Measurements from ENCODE around the gene PSMD2.

Gene PSMD2

DNA sequence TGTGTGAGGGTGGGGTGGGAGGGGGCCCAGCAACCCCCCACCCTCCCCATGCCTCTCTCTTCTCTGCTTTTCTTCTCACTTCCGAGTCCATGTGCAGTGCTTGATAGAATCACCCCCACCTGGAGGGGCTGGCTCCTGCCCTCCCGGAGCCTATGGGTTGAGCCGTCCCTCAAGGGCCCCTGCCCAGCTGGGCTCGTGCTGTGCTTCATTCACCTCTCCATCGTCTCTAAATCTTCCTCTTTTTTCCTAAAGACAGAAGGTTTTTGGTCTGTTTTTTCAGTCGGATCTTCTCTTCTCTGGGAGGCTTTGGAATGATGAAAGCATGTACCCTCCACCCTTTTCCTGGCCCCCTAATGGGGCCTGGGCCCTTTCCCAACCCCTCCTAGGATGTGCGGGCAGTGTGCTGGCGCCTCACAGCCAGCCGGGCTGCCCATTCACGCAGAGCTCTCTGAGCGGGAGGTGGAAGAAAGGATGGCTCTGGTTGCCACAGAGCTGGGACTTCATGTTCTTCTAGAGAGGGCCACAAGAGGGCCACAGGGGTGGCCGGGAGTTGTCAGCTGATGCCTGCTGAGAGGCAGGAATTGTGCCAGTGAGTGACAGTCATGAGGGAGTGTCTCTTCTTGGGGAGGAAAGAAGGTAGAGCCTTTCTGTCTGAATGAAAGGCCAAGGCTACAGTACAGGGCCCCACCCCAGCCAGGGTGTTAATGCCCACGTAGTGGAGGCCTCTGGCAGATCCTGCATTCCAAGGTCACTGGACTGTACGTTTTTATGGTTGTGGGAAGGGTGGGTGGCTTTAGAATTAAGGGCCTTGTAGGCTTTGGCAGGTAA, 46.5 kb downstream of the PSMD2 start:
- no peak overlapping the region for H3K4me3 ChIP-seq (ENCODE audit: low read length)
- TF ChIP-seq ZNF274 (IDR thresholded peaks at IDR 0.05; ENCODE audit: low read depth, low read length): no peak

DNA sequence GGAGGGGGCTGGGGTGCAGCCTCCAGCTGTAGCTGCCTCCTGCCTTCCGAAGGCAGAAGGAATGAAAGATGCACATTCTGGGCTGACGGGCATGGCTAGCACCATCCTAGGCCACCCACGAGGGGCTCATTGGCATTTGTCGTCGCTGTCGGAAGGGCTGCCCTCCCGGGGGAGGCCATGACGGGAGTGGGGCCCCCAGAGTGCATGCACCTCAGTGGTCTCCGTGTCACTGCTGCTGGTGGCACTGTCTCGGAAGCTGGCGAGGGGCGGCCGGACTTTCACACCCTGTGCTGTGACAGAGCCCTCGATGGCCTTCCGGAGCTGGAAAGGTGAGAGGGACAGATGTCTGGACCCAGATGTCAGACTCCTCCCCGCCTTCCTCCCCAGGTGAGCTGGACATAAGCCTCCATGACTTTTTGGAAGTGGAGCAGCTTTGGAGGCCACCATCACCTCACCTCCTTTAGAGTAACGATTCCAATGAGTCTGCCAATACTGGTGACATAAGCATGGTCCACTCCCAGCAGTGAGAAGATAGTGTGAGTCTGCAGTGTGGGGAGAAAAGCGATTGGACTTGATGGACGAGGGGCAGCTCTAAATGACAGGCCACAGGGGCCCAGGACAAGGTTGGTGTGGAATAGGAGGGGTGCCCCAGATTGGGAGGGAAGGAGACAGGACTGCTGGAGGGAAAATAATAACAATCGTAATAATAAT, 47.6 kb downstream of the PSMD2 start:
- H3K4me3 ChIP-seq (ENCODE audit: low read length): no peak overlapping the region
- no peak for TF ChIP-seq ZNF274 (IDR thresholded peaks at IDR 0.05; ENCODE audit: low read depth, low read length)

DNA sequence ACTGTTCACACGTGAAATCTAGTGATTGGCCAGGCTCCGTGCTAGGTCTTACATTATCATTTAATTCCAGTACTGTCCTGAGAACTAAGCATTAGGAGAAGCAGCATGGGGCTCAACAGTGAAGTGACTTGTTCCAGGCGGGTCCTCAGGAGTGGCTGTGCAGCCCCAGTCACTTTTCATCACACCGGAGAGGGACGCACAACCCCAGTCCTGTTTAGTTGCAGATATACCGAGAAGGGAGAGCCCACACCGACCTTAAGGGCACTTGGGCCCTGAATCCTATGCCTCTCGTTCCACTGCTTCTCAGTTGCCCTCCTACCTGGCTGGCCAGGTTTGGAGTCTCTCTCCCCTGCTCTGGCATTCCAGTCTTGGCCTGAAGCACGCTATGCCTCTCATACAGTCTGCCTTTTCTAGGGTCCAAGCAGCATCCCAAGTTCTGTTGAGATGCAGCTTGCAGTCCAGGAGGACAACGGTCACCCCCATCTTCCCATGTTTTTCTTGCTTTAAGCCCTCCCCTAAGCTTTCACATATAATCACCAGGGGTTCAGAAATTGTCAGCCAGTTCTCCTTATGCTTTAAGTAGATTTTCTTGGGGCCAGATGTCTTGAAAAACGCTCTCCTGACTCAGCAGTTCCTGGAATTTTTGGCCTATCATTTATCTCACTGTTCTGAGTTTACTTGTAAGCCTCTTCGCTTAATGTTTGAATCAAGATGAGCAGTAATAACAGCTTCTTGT, 48.4 kb downstream of the PSMD2 start:
- TF ChIP-seq ZNF274 (IDR thresholded peaks at IDR 0.05; ENCODE audit: low read depth, low read length): no peak
- H3K4me3 ChIP-seq (ENCODE audit: low read length): no peak overlapping the region

DNA sequence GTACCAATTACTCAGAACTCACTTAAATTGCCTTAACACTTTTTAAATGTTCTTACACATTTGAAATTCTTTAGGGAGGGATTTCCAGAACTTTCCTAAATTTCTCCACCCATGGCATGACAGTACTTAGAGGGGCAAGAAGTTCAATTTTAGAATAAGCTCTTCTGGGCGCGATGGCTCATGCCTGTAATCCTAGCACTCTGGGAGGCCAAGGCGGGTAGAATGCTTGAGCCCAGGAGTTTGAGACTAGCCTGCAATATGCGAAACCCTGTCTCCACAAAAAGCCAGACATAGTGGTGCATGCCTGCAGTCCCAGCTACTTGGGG, 49.0 kb downstream of the PSMD2 start:
- no peak for TF ChIP-seq ZNF274 (IDR thresholded peaks at IDR 0.05; ENCODE audit: low read depth, low read length)
- H3K4me3 ChIP-seq (ENCODE audit: low read length): no peak overlapping the region

DNA sequence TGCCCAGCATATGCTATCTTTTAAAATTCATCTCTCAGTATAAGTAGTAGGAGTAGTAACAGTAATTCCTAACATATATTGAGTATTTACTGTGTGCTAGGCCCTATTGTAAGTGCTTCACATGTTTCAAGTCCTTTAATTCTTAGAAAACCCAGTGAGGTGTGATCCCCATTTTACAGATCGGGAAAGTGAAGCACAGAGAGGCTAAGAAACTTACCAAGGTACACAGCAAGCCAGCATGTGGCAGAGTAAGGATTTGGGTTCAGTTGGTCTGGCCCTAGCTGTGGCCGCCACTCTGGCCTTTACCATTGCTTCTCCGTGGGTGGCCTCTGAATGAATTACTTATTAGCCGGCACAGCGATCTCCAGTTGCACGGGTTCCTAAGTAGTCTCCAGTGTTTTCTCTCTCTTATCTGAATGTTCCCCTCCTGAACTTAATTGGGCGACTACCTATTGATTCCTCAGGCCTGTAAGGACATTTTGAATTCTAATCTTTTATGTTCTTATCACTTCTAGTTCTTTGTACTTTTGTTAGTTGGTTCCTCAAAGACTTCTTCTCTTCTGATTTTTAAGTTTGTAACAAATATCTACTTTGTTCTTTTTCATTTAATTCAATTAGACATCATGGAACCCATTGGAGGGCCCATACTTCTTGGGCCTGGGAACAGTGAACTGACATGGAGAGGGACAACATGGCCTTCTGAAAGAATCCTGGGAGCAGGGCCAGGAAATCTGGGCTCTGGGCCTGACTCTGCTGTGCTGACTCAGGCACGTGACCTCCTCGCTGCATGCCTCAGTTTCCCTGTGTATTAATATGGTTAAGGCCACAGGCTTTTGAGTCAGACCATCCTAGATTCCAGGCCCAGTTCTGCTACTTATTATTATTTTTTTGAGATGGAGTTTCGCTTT, 50.8 kb downstream of the PSMD2 start:
- TF ChIP-seq ZNF274 (IDR thresholded peaks at IDR 0.05; ENCODE audit: low read depth, low read length): no peak
- no peak overlapping the region for H3K4me3 ChIP-seq (ENCODE audit: low read length)

DNA sequence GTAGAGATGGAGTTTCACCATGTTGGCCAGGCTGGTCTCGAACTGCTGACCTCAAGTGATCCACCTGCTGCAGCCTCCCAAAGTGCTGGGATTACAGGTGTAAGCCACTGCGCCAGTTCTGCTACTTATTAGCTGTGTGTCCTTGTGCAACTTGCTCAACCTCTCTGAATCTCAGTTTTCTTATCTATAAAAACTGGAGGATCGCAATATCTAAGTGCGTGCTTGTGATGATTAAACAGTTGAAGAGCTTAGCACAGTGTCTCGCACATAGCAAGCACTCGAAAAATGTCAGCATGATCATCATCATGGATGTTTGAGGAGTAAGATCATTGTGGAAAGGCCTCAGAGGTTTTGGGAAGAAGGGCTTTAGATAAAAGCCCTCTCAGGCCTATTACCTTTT, 51.6 kb downstream of the PSMD2 start:
- H3K4me3 ChIP-seq (ENCODE audit: low read length): no peak overlapping the region
- no peak for TF ChIP-seq ZNF274 (IDR thresholded peaks at IDR 0.05; ENCODE audit: low read depth, low read length)

DNA sequence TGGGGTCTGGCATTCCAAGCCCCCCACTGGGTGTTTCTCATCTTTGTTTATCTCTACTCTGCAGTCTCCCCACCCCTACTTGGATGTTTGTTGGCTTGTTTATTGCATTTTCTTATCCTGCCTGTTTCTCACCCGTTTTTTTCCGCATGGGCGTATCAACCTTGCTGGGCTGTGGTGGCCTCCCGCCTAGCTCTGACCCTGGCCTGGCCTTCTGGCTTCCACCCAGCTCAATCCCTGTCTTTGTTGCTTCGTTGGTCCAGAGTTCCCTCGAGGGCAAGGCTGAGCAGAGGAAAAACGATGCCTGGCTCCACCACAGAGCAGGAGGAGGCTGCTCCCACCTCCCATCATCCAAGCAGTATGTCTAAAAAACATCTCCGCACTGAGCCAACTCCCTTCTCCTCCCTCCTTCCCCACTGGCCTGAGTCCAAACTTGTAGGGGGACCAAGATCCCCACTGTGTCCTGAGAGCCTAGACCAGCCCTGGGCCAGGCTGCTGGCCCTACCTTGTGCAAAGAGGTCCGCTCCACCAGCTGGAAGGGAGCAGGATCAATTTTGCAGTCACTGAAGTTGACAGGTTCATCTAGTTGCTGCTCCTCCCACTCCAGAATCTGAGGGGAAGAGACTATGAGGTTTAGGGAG, 52.6 kb downstream of the PSMD2 start:
- TF ChIP-seq ZNF274 (IDR thresholded peaks at IDR 0.05; ENCODE audit: low read depth, low read length): no peak

DNA sequence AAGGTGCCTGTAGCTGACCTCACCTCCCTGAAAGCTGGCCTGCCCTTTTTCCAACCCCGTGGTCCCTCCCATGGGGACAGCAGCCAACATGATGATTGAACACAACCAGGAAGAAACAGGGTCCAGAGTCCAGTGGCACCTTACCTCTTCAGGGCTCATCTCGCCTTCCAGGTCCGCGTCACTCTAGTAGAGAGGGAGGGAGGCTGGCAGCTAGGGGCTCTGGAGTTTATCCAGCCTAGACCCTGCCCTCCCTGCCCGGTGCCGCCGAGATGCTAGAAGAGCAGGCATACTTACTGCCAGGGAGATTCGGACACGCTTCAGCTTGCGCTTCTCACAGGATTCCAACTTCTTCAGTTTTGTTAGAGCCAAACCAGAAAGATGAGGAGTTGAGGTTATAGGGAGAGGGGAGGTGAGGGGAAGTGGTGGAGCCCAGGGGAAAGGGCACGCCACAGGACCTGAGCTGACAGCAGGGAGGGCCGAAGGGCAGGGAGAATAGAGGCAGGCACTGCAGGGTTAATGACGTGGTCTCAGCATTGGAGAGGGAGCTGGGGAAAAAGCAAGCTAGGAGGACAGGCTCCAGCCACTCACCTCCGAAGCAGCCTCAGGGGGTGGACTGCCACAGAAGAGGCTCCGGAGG, 53.2 kb downstream of the PSMD2 start:
- TF ChIP-seq ZNF274 (IDR thresholded peaks at IDR 0.05; ENCODE audit: low read depth, low read length): no peak
- no peak overlapping the region for H3K4me3 ChIP-seq (ENCODE audit: low read length)

More for the DNA sequence above, 52.6 kb downstream of the PSMD2 start:
- H3K4me3 ChIP-seq (ENCODE audit: low read length): no peak overlapping the region

DNA sequence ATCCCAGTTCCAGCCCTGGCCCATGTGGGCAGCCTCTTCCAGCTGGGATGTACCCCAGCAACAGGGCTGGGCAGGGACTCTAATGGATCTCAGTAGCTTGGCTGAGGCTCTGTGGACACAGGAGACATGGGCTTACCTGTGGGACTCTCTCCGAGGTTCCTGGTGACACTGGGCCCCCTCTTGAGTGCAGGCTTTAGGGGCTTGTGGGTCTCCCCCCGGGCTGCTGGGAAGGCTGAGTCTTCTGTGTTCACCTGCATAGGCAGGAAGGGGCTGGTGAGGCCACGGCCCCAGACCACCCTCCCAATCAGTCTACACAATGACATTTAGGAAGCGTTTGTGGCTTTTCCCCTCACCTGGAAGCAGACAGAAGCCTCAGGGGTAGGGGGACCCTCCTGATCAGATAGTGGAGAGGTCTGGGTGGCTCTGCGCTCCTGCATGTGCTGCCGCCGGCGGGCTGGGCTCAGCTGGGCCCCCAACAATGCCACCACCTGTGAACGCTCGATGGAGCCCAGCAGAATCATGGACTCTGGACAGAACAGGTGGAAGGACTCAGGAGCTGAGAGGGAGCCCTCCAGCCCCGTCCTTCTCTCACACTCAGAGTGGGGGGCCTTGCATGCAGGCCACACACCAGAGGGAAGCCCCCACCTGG, 54.0 kb downstream of the PSMD2 start:
- no peak for TF ChIP-seq ZNF274 (IDR thresholded peaks at IDR 0.05; ENCODE audit: low read depth, low read length)
- H3K4me3 ChIP-seq (ENCODE audit: low read length): no peak overlapping the region

DNA sequence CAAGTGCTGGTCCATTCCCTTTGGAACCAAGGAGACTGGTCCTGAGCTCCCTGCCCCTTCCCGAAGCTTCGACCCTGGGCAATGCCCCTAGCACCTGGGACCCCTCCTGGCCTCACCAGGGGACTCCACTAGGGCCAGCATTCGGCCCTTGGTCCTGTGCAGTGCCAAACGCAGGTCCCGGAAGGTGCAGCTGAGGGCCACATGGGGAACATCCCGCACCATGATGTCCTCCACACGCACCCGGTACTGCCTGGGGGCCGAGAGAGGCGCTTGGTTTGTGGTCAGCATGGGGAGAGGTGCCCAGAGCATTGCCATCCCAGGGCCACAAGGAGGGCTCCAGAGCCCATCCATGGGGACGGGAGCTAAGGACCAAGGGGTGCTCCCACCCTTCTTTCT, 54.5 kb downstream of the PSMD2 start:
- no peak overlapping the region for H3K4me3 ChIP-seq (ENCODE audit: low read length)
- TF ChIP-seq ZNF274 (IDR thresholded peaks at IDR 0.05; ENCODE audit: low read depth, low read length): no peak

DNA sequence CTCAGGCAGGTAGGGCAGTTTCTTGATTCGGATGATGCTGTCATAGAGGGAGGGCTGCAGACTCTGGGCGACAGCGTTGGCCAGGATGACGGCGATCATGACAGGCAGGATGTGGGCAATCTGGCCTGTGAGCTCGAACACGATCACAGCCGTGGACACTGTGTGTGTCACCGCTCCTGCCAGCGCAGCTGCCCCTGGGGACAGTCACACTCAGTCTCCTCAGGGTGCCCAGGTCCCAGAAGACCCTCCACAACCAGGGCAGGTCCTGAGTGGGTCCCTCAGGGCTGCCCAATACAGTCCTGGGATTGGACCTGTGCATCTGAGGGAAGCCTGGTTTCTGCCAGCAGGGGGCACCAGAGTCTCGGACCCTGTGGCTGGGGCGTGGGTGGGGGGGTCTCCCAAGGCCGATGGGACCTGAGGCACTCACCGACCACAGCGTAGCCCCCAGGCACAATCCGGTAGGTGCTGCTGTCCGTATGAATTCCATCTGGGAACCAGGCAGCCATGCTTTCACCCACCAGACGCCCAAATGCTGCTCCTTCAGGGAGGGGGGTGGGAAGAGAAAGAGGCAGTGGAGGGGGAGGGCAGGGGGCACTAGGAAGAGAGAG, 55.2 kb downstream of the PSMD2 start:
- no peak overlapping the region for H3K4me3 ChIP-seq (ENCODE audit: low read length)
- TF ChIP-seq ZNF274 (IDR thresholded peaks at IDR 0.05; ENCODE audit: low read depth, low read length): no peak

DNA sequence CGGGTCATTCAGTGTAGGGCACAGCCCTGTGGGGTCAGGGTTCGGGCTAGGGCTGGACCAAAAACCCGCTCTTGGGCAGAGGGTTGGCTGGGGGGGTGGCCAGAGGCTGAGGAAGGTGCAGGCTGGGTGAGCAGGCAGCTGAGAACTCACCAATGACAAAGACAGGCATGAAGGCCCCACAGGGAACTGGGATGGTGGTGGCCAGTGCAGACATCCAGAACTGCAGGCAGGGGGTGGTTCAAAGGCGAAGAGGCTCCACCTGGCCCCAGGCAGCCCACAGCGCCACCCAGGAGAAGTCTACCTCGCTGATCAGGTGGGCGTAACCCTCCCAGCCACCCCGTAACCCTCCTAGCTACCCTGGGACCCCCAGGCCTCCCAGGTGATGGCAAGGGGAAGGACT, 55.7 kb downstream of the PSMD2 start:
- no peak for TF ChIP-seq ZNF274 (IDR thresholded peaks at IDR 0.05; ENCODE audit: low read depth, low read length)

More for the DNA sequence above, 55.7 kb downstream of the PSMD2 start:
- H3K4me3 ChIP-seq (ENCODE audit: low read length): no peak overlapping the region
